Activated effector memory CD4-positive, alpha-beta T cell treated with Interleukin-2 at 50 U/mL for 16 hours (primary cell): ENCODE measurements around the gene GMDS.

Experiments
- DNase-seq: peaks from one replicate; pipeline ENCODE4 v3.0.0-alpha.2; 2020

Gene GMDS

GRCh38 chr6:1594445-1595200 is 650.8 kb downstream of the GMDS start:
- DNase-seq = no peak

GRCh38 chr6:1593958-1594314 is 651.5 kb downstream of the GMDS start:
- DNase-seq = no peak

GRCh38 chr6:1593286-1593957 is 652.0 kb downstream of the GMDS start:
- no peak for DNase-seq

- no peak for DNase-seq
Measured at GRCh38 chr6:1592852-1593251, 652.6 kb downstream of the GMDS start.

GRCh38 chr6:1591926-1592325 is 653.5 kb downstream of the GMDS start:
- no peak for DNase-seq

- no peak for DNase-seq
Measured at GRCh38 chr6:1591243-1591642, 654.2 kb downstream of the GMDS start.

- no peak for DNase-seq
Measured at GRCh38 chr6:1590580-1590979, 654.8 kb downstream of the GMDS start.

- DNase-seq = no peak
Measured at GRCh38 chr6:1589208-1589607, 656.2 kb downstream of the GMDS start.

- DNase-seq = no peak
Measured at GRCh38 chr6:1587977-1588376, 657.4 kb downstream of the GMDS start.

- DNase-seq = no peak
Measured at GRCh38 chr6:1587546-1587945, 657.9 kb downstream of the GMDS start.

GRCh38 chr6:1586861-1587450 is 658.4 kb downstream of the GMDS start:
- no peak for DNase-seq

- no peak for DNase-seq
Measured at GRCh38 chr6:1586256-1586655, 659.1 kb downstream of the GMDS start.

- DNase-seq = no peak
Measured at GRCh38 chr6:1585669-1586049, 659.7 kb downstream of the GMDS start.

GRCh38 chr6:1584996-1585668 is 660.3 kb downstream of the GMDS start:
- no peak for DNase-seq

GRCh38 chr6:1584146-1584545 is 661.3 kb downstream of the GMDS start:
- no peak for DNase-seq

GRCh38 chr6:1581120-1581991 is 664.0 kb downstream of the GMDS start:
- no peak for DNase-seq

GRCh38 chr6:1580585-1580984 is 664.8 kb downstream of the GMDS start:
- no peak for DNase-seq

GRCh38 chr6:1580109-1580508 is 665.3 kb downstream of the GMDS start:
- no peak for DNase-seq

GRCh38 chr6:1579096-1579495 is 666.3 kb downstream of the GMDS start:
- DNase-seq = no peak

GRCh38 chr6:1577896-1578745 is 667.3 kb downstream of the GMDS start:
- no peak for DNase-seq

GRCh38 chr6:1577146-1577680 is 668.2 kb downstream of the GMDS start:
- no peak for DNase-seq

GRCh38 chr6:1576711-1577110 is 668.7 kb downstream of the GMDS start:
- DNase-seq = no peak
